NCI-H524 (cell line): Measurements from ENCODE around the gene EFS.

ENCODE experiments used
- DNase-seq, 2 experiments: peaks; one replicate each; lab custom pipeline; 2025; lab: John Stamatoyannopoulos, UW

Gene EFS

GRCh38 chr14:23359167-23359626 lies 5.8 kb downstream of the EFS start:
- DNase-seq = no peak

- no peak for DNase-seq
Measured at GRCh38 chr14:23358553-23359166, 6.3 kb downstream of the EFS start.

- DNase-seq = no peak
Measured at GRCh38 chr14:23358042-23358441, 6.9 kb downstream of the EFS start.

- DNase-seq = no peak
Measured at GRCh38 chr14:23357261-23357660, 7.7 kb downstream of the EFS start.

GRCh38 chr14:23356662-23357061 lies 8.3 kb downstream of the EFS start:
- DNase-seq = no peak

- DNase-seq = no peak
Measured at GRCh38 chr14:23355871-23356435, 9.0 kb downstream of the EFS start.

GRCh38 chr14:23354990-23355389 lies 10.0 kb downstream of the EFS start:
- no peak for DNase-seq

- DNase-seq = no peak
Measured at GRCh38 chr14:23353433-23353780, 11.6 kb downstream of the EFS start.

GRCh38 chr14:23352506-23353432 lies 12.2 kb downstream of the EFS start, which contains the start of gene SLC22A17:
Gene SLC22A17 (minus strand): TSS chr14:23352887.
- peak; percentile 94 to 96 for DNase-seq

- peak; percentile 75 to 76 for DNase-seq
Measured at GRCh38 chr14:23351681-23352505, 13.1 kb downstream of the EFS start.

- no peak for DNase-seq
Measured at GRCh38 chr14:23349156-23349845, 15.7 kb downstream of the EFS start.

- no peak for DNase-seq
Measured at GRCh38 chr14:23348297-23348655, 16.7 kb downstream of the EFS start.

- no peak for DNase-seq
Measured at GRCh38 chr14:23347406-23348296, 17.3 kb downstream of the EFS start.

GRCh38 chr14:23346693-23347405 lies 18.1 kb downstream of the EFS start:
- no peak for DNase-seq

- DNase-seq = no peak
Measured at GRCh38 chr14:23345987-23346692, 18.8 kb downstream of the EFS start.

- no peak for DNase-seq
Measured at GRCh38 chr14:23344481-23344880, 20.5 kb downstream of the EFS start.

GRCh38 chr14:23339506-23340268 lies 25.3 kb downstream of the EFS start:
- no peak for DNase-seq

- no peak for DNase-seq
Measured at GRCh38 chr14:23335623-23336022, 29.3 kb downstream of the EFS start.
